ENCODE data around the gene POU6F2. TPM values are rescaled to one million over a fixed set of nuclear protein-coding genes. Genes with fewer than 3 reads are reported as not detected.

POU6F2 gene
- total RNA-seq, 4 donors from 2014 or later, result not detected

DNA sequence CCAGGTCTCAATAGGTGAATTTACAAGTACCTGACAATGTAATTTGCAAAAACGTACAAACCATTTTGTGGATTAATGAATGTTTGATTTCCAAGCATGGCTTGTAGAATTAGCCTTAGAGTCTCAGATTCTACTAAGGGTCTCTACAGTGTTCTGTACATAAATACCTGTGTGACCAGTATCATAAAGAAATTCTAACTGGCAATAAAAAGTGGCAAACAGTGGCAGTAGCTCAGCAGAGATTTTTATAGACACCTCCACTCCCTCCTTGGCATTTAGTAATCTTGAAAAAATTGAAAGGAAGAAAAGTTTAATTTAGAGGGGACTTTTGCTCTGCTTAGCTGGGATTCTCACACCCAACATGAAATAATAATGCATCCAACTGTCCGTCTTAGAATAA is 220.8 kb downstream of the POU6F2 start:
- Histone ChIP-seq H3K27ac (no peak overlapping the region), H3K9me3 (no peaks in the 10 kb centered on the region), H3K4me3 (no peak overlapping the region), H3K4me1 (no peaks in the 10 kb centered on the region), H3K36me3 (no peaks in the 10 kb centered on the region), H3K27me3 (no peaks in the 10 kb centered on the region)
- TF ChIP-seq POLR2A (IDR thresholded peaks at IDR 0.05), result no peak
- TF ChIP-seq CTCF (IDR thresholded peaks at IDR 0.05 in 4 of 5, conservative IDR thresholded peaks at IDR 0.05 in 1 of 5), result no peak
- ATAC-seq (no peak), DNase-seq (no peak)
- in situ Hi-C loops (cut with MboI; ENCODE audit: low sequenced_read_pairs in 4 of 4) (no loop called here), intact Hi-C loops (cut with DNase I; ENCODE audit: low total_unique reads) (no loop called here)

- Histone ChIP-seq H3K4me1 (no peaks in the 10 kb centered on the region), H3K27ac (no peak overlapping the region), H3K27me3 (no peaks in the 10 kb centered on the region), H3K4me3 (no peak overlapping the region), H3K9me3 (no peaks in the 10 kb centered on the region), H3K36me3 (no peaks in the 10 kb centered on the region)
- intact Hi-C loops (cut with DNase I; ENCODE audit: low total_unique reads), result no loop called here
- TF ChIP-seq POLR2A (IDR thresholded peaks at IDR 0.05) (no peak), CTCF (IDR thresholded peaks at IDR 0.05 in 4 of 5, conservative IDR thresholded peaks at IDR 0.05 in 1 of 5) (no peak)
- ATAC-seq (no peak), DNase-seq (no peak)
- in situ Hi-C loops (cut with MboI; ENCODE audit: low sequenced_read_pairs in 4 of 4), result no loop called here
Measured at GRCh38 chr7:39199006-39199405, 221.3 kb downstream of the POU6F2 start.

DNA sequence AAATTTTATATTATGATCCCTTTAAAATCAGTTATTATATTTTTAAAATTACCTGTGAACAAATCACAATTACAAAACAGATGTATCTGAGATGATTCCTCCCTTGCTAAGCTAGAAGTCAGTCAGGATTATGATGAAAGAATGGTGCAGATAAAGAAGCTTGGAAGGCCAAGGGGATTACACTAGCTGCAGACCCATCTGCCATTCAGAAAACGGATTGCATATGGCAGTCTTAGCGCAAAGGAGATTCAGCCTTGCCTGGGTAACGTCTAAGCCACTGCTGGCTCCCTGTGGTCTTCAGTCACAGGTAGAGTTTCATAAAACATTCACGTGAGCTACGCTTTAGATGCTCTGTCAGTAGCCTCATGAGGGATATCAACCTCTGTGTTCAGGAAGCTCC is 222.2 kb downstream of the POU6F2 start:
- in situ Hi-C loops (cut with MboI; ENCODE audit: low sequenced_read_pairs in 4 of 4) (no loop called here), intact Hi-C loops (cut with DNase I; ENCODE audit: low total_unique reads) (no loop called here)
- H3K27me3 ChIP-seq, result no peaks in the 10 kb centered on the region
- H3K9me3 ChIP-seq, result no peaks in the 10 kb centered on the region
- no peaks in the 10 kb centered on the region for H3K4me1 ChIP-seq
- H3K36me3 ChIP-seq, result no peaks in the 10 kb centered on the region
- H3K4me3 ChIP-seq, result no peak overlapping the region
- no peak for TF ChIP-seq POLR2A (IDR thresholded peaks at IDR 0.05)
- TF ChIP-seq CTCF (IDR thresholded peaks at IDR 0.05 in 4 of 5, conservative IDR thresholded peaks at IDR 0.05 in 1 of 5), result no peak
- no peak overlapping the region for H3K27ac ChIP-seq
- no peak for DNase-seq
- ATAC-seq, result no peak

DNA sequence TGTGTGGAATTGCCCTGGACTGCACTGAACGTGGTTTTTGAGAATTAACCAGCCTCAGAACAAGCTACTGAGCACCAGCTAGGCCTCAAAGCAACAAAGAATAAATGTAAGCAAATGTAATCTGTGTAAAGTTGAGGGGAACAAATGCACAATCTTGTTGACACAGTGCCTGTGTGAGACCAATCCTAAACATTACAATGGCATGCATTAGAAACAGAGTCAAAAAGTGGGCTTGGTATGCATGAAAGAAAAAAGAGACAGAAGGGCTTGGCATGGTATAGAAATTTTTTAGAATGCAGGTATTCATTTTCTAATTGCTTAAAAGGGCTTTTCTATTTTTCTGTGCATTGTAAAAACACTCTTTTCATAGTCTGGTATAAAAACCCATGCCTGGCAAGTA is 224.3 kb downstream of the POU6F2 start:
- intact Hi-C loops (cut with DNase I; ENCODE audit: low total_unique reads), result no loop called here

More for the DNA sequence above, 224.3 kb downstream of the POU6F2 start:
- no peaks in the 10 kb centered on the region for H3K27me3 ChIP-seq
- ATAC-seq (no peak), DNase-seq (no peak)
- TF ChIP-seq CTCF (IDR thresholded peaks at IDR 0.05 in 4 of 5, conservative IDR thresholded peaks at IDR 0.05 in 1 of 5) (no peak), POLR2A (IDR thresholded peaks at IDR 0.05) (no peak)
- in situ Hi-C loops (cut with MboI; ENCODE audit: low sequenced_read_pairs in 4 of 4), result no loop called here
- H3K36me3 ChIP-seq, result no peaks in the 10 kb centered on the region
- H3K9me3 ChIP-seq, result no peaks in the 10 kb centered on the region
- no peak overlapping the region for H3K4me3 ChIP-seq
- no peak overlapping the region for H3K27ac ChIP-seq
- no peaks in the 10 kb centered on the region for H3K4me1 ChIP-seq
